Lower leg skin (tissue), 3 donors: ENCODE measurements around the gene F13A1.

Source experiments
- POLR2A ChIP-seq, 2 donors: fragments of 450-650 bp; IDR thresholded peaks; one replicate each; pipeline ENCODE4 v1.6.1; 2016 to 2017; ENCODE audit warnings: antibody characterized with exemption in 2 of 2, mild to moderate bottlenecking in 1 of 2, moderate library complexity in 1 of 2
- TF ChIP-seq, protein P1 (sequence below), 3 donors: fragments of 450-650 bp; IDR thresholded peaks; one replicate each; pipeline ENCODE4 v1.5.1; 2016; ENCODE audit warnings: antibody characterized with exemption in 3 of 3, mild to moderate bottlenecking in 3 of 3, moderate library complexity in 2 of 3

DNA sequence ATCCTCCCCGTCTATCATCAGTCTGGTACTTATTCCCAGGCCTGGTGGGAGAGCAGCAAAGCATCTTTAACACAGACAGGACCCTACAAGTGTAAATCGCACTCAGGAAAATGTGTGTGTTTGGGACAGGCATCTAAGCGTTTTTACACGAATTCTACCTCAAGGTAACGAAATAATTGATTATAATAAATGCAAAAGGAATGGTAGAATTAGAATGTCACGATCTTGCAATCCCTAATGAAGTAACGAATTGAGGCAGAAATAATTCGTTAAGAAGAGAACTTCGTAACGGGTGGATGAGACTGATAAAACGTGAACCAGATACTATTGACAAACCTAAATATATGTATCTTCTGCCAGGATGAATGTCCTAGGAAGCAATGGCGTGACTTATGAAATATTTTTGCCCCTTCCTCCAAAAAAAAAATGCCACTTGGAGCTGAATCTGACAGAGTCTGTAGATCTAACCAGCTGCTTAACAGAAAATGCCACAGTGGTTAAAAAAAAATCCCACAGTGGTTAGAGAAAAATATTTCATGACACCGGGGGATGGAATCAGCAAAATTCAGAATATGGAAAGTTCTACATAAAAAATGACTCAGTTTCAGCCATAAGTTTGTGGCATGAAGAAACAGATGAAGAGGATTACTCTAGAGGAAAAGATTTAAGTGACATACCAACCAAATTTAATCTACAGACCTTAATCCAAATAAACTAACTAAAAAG, 68.7 kb downstream of the F13A1 start:
- TF ChIP-seq POLR2A (IDR thresholded peaks at IDR 0.05), result no peak
- TF ChIP-seq, protein P1, sequence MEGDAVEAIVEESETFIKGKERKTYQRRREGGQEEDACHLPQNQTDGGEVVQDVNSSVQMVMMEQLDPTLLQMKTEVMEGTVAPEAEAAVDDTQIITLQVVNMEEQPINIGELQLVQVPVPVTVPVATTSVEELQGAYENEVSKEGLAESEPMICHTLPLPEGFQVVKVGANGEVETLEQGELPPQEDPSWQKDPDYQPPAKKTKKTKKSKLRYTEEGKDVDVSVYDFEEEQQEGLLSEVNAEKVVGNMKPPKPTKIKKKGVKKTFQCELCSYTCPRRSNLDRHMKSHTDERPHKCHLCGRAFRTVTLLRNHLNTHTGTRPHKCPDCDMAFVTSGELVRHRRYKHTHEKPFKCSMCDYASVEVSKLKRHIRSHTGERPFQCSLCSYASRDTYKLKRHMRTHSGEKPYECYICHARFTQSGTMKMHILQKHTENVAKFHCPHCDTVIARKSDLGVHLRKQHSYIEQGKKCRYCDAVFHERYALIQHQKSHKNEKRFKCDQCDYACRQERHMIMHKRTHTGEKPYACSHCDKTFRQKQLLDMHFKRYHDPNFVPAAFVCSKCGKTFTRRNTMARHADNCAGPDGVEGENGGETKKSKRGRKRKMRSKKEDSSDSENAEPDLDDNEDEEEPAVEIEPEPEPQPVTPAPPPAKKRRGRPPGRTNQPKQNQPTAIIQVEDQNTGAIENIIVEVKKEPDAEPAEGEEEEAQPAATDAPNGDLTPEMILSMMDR (IDR thresholded peaks at IDR 0.05), result no peak
